SW480 (cell line): ENCODE measurements around the gene ENTHD1.
"Not testable (repeated sequence)": the region's sequence is repeated elsewhere in the genome, so short reads cannot be mapped to it uniquely, and the experiment has no call there.

Source experiments
- DNase-seq: peaks from one replicate; pipeline ENCODE4 v3.0.0-alpha.2; 2016; ENCODE audit warnings: low spot score

Gene ENTHD1

DNA sequence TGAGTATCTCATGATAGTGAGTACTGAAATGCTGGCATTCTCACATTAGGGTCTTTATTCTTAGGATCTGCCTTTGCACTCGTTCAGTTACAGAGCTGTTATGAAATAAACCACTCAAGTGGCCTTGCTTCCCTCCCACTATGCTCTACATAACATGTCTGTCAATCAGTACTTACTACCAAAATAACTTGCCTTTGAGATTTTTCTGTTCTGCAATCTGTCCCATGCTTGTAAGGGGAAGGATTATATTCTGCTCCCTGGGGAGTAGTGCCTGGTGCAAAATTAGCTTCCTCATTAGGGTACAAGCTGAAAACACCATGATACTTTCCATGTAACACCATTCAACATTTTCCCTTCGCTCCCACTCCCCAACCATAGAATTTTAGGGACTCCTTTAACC is 5.4 kb upstream of the ENTHD1 start:
- DNase-seq = no peak

GRCh38 chr22:39897841-39898240 is 4.3 kb upstream of the ENTHD1 start:
- DNase-seq = no peak

- DNase-seq = no peak
Measured at GRCh38 chr22:39896313-39896996, 2.9 kb upstream of the ENTHD1 start.

- DNase-seq = no peak
Measured at GRCh38 chr22:39895682-39896081, 2.1 kb upstream of the ENTHD1 start.

DNA sequence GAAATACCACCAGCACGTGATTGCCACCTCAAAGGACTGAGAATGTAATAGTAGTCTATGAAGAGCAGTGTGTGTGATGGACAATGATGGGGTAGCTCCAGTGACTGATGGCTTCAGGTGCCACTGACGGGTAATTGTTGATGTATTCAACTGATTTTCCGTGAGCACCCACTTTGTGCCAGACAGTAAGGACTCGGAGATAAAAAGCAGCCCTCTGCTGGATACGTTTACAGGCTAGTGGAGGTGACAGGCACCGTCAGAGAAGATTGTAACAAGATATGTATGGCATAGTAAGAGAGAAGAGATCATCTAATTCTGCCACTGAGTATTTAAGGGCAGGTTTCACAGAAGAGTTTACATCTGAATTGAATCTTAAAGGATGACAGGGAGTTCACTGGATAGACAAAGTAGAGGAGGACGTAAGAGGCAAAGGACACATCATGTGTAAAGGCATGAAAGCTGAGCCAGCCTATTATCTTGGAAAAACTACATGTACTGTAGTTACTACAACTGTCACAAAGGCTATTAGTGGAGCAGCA is 1.1 kb upstream of the ENTHD1 start:
- no peak for DNase-seq

DNA sequence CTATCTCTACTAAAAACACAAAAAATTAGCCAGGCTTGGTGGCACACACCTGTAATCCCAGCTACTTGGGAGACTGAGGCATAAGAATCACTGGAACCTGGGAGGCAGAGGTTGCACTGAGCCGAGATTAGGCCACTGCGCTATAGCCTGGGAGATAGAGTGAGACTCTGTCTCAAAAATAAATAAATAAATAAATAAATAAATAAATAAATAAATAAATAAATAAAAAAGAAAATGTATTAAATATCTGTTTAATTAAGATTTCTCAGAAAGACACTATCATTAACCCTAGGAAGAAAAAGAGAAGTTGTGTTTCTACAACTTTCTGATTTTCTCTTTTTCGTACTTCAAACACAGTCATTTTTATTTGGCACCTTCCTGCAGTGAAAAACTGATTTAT is 3.6 kb downstream of the ENTHD1 start:
- not testable (repeated sequence) for DNase-seq

DNA sequence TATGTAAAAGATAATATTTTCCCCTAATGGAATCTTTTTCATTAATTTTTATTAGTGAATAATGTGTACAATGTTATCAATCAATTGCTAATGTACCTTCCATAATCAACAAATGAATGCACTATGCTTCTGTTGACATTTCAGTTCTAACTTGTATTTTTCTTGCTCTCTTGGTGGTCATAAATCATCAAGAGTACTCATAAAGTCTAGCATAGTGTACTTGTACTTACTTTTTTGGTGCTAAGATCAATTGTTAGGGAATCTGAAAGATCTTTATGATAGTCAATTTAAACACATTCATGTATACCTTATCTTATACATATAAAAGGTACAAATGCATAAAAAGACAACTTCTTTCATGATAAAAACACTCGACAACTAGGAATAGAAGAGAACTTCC is 10.5 kb downstream of the ENTHD1 start:
- no peak for DNase-seq

DNA sequence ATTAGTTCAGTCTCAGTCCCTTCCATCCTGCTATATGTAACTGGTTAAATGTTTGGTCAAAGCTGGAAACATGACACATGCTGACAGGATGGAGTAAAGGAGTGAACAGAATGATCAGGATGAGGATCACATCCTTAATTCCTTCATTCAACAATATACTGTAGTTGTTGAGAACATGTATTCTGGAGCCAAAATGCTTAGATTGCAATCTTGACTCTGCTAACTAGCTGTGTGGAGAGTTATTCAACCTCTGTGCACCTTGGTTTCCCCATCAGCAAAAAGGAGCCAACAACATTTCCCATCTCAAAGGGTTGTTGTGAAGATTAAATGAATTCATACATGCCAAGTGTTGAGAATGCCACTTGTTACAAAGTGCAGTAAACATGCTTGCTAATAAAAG is 12.8 kb downstream of the ENTHD1 start:
- DNase-seq = no peak

DNA sequence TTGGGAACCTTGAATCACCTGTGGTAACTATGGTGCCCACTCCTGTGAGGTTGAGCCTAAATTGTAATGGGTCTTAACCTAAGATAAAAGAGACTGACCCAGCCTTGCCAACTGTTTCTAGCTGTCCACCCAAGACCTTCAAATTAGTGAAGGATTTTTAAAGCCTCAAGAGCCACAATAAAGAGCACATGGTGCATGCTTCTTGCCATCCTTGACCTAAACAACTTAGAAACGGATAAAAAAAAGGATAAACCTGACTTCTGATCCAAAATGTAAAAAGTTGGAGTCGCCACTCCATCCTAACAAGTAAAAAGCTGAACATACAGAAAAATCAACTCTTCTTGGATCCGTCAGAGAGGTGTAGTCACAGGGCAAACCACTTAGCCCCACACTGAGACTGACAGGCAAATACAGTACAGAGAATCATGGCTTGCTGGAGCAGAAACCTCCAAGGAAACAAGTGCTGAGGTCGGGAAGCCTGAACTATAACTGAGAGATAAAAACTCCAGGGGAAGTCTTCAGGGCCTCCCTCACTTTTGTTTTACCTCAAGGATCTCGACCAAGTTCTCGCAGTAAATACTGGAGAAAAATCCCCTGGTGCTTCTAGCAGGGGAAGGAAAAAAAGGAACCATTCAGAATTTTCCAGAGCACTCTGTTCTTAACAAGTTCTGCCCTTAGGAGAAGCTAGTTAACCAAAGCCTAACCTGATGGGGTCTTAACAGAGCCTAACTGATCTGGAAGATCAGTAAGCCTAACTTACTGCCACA is 16.3 kb downstream of the ENTHD1 start:
- DNase-seq = no peak

- not testable (repeated sequence) for DNase-seq
Measured at GRCh38 chr22:39875176-39875885, 18.2 kb downstream of the ENTHD1 start.

- DNase-seq = no peak
Measured at GRCh38 chr22:39873965-39874364, 19.6 kb downstream of the ENTHD1 start.

GRCh38 chr22:39872548-39872947 is 21.0 kb downstream of the ENTHD1 start:
- no peak for DNase-seq

DNA sequence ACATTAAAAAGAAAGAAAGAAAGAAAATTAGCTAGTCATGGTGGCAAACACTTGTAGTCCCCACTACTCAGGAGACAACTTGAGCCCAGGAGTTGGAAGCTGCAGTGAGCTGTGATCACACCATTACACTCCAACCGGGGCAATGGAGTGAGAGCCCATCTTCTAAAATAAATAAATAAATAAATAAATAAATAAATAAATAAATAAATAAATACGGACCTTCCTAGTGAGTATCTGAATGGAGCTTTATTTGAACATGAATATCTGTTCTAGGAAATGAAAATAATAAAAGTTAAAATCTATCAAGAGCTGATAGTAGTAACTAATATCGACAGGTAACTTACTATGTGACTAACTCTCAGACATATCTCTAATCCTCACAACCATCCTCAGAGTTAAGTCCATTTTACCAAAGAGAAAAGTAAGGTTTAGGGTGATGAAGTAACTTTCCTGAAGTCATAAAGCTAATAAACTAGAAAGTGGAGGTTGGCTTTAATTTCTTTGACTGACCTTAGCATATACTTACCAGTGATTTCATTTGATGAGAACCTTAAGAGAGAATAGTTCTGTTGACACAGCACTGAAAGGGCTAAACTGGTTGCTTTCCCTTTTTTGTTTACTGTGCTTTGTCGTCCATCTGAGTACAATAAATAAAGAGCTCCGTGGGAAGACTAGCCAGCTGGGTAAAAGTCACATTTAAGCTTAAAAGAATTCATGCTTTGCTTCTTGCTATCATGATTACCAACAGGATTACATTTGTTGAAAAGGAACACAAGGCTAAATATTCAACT is 22.4 kb downstream of the ENTHD1 start:
- DNase-seq = no peak

DNA sequence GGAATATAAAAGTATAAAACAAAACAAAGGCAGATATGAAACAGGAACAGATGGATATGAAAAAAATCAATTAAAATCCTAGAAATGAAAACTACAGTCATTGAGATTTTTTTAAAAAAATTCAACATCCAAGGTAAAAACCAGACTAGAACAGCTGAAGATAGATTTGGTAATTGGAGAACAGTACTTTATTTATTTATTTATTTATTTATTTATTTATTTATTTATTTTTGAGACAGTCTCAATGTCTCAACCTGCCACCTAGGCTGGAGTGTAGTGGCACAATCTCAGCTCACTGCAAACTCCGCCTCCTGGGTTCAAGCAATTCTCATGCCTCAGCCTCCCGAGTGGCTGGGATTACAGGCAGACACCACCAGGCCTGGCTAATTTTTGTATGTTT is 23.8 kb downstream of the ENTHD1 start:
- DNase-seq = not testable (repeated sequence)

DNA sequence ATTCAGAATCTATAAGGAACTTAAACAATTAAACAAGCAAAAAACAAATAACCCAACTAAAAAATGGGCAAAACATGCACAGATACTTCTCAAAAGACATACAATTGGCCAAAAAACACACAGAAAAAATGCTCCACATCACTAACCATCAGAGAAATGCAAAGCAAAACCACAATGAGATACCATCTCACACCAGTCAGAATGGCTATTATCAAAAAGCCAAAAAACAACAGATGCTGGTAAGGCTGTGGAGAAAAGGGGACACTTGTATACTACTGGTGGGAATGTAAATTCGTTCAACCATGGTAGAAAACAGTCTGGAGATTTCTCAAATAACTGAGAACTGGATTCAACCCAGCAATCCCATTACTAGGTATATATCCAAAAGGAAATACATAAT is 24.8 kb downstream of the ENTHD1 start:
- no peak for DNase-seq

DNA sequence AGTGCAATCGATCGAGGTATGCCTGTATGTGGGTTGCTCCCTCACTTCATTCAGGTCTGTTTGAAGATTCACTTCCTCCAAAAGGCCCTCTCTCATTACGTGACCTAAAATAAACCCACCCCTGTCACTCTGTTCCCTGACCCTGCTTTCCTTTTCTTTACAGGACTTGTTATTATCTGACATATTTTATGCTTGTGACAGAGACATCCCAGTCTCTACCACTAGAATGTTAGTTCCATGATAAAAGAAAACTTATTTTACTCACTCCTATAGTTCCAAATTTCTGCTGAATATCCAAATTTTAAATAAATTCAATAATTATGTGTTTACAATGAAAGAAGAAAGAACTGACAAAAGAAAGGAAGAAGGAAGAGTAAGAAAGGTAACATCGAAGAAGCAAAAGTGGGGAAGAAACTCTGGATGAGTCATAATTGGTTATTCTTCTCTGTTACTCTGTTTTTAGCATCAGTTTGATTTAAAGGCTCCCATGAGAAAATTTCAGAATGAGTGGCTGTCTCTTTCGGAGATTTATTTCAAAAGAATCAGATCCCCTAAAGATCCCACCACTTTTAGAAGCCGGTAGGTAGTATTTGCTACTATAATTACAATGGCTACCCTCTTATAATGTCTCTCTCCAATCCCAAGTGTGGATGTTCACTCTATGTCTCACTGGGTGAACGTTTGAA is 33.5 kb downstream of the ENTHD1 start:
- DNase-seq = no peak

DNA sequence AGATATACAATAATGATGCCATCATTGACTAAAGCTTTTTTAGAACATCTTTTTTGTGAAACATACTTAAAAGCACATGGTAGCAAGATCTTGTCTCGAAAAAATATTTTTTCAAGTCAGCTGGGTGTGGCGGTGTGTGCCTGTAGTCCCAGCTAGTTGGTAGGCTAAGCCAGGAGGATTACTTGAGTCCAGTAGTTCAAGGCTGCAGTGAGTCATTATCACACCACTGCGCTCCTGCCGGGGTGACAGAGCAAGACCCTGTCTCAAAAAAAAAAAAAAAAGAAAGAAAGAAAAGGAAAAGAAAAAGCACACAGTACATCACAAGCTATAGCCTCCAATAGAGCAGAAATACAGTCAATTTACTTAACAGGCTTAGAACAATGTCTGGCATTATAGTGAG is 37.0 kb downstream of the ENTHD1 start:
- no peak for DNase-seq

GRCh38 chr22:39852799-39853198 is 40.8 kb downstream of the ENTHD1 start:
- DNase-seq = no peak

- DNase-seq = no peak
Measured at GRCh38 chr22:39851606-39852315, 41.8 kb downstream of the ENTHD1 start.

GRCh38 chr22:39847477-39847876 is 46.1 kb downstream of the ENTHD1 start:
- no peak for DNase-seq

DNA sequence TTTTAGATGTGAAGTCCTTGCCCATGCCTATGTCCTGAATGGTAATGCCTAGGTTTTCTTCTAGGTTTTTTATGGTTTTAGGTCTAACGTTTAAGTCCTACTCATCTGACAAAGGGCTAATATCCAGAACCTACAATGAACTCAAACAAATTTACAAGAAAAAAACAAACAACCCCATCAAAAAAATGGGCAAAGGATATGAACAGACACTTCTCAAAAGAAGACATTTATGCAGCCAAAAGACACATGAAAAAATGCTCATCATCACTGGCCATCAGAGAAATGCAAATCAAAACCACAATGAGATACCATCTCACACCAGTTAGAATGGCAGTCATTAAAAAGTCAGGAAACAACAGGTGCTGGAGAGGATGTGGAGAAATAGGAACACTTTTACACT is 47.0 kb downstream of the ENTHD1 start:
- not testable (repeated sequence) for DNase-seq
